ENCODE measurements around the gene ATP1B3. TPM values are rescaled to one million over a fixed set of nuclear protein-coding genes. Genes with fewer than 3 reads are reported as not detected.

The ATP1B3 gene
- total RNA-seq, 4 donors from 2014 or later, result 55.1 to 94.1 (median 64.7) TPM

GRCh38 chr3:141894524-141895176 is 18.2 kb downstream of the ATP1B3 start:
- TF ChIP-seq CTCF (IDR thresholded peaks at IDR 0.05), result no peak
- no peak for TF ChIP-seq POLR2A (IDR thresholded peaks at IDR 0.05)
- 88 to 91% methylated on average over 5 of the region's 5 CpGs for WGBS, 2 donors
- intact Hi-C loops (cut with DNase I), result no loop called here

GRCh38 chr3:141895731-141896130 is 19.3 kb downstream of the ATP1B3 start:
- Histone ChIP-seq H3K9me3 (no peaks in the 10 kb centered on the region), H3K36me3 (no peaks in the 10 kb centered on the region), H3K27ac (no peak overlapping the region), H3K4me3 (replicated peaks in 1 of 3) (no peak overlapping the region), H3K27me3 (no peaks in the 10 kb centered on the region), H3K4me1 (no peaks in the 10 kb centered on the region)
- no peak for DNase-seq
- 96 to 97% methylated on average over 3 of the region's 3 CpGs for WGBS, 2 donors
- TF ChIP-seq POLR2A (IDR thresholded peaks at IDR 0.05) (no peak), CTCF (IDR thresholded peaks at IDR 0.05) (no peak)
- intact Hi-C loops (cut with DNase I), result no loop called here

More at GRCh38 chr3:141894524-141895176, 18.2 kb downstream of the ATP1B3 start:
- no peak for DNase-seq
- Histone ChIP-seq H3K36me3 (no peaks in the 10 kb centered on the region), H3K9me3 (no peaks in the 10 kb centered on the region), H3K4me1 (no peaks in the 10 kb centered on the region), H3K27me3 (no peaks in the 10 kb centered on the region), H3K4me3 (replicated peaks in 1 of 3) (no peak overlapping the region), H3K27ac (no peak overlapping the region)

- Histone ChIP-seq H3K36me3 (no peaks in the 10 kb centered on the region), H3K27ac (no peak overlapping the region), H3K4me3 (replicated peaks in 1 of 3) (no peak overlapping the region), H3K27me3 (no peaks in the 10 kb centered on the region), H3K9me3 (no peaks in the 10 kb centered on the region), H3K4me1 (no peaks in the 10 kb centered on the region)
- intact Hi-C loops (cut with DNase I), result no loop called here
- DNase-seq, result no peak
- 98 to 99% methylated on average over 1 of the region's 1 CpG for whole genome bisulfite sequencing, 2 donors
- TF ChIP-seq CTCF (IDR thresholded peaks at IDR 0.05) (no peak), POLR2A (IDR thresholded peaks at IDR 0.05) (no peak)
Observed at GRCh38 chr3:141898908-141899307, 22.5 kb downstream of the ATP1B3 start.

- intact Hi-C loops (cut with DNase I), result no loop called here
- no peak for DNase-seq
- H3K27ac ChIP-seq, result no peak overlapping the region
- no peak overlapping the region for H3K4me3 ChIP-seq (replicated peaks in 1 of 3)
- H3K9me3 ChIP-seq, result no peaks in the 10 kb centered on the region
- no peaks in the 10 kb centered on the region for H3K27me3 ChIP-seq
- TF ChIP-seq CTCF (IDR thresholded peaks at IDR 0.05) (no peak), POLR2A (IDR thresholded peaks at IDR 0.05) (no peak)
- H3K4me1 ChIP-seq, result no peaks in the 10 kb centered on the region
- H3K36me3 ChIP-seq, result no peaks in the 10 kb centered on the region
- 98 to 100% methylated on average over 3 of the region's 3 CpGs for WGBS, 2 donors
Observed at GRCh38 chr3:141900343-141900742, 23.9 kb downstream of the ATP1B3 start.

GRCh38 chr3:141901914-141902313 is 25.5 kb downstream of the ATP1B3 start:
- H3K4me1 ChIP-seq, result no peaks in the 10 kb centered on the region
- WGBS, 2 donors, result 79 to 87% methylated on average over 2 of the region's 2 CpGs
- intact Hi-C loops (cut with DNase I), result no loop called here
- DNase-seq, result no peak
- H3K36me3 ChIP-seq, result no peaks in the 10 kb centered on the region
- H3K27me3 ChIP-seq, result no peaks in the 10 kb centered on the region
- no peak overlapping the region for H3K4me3 ChIP-seq (replicated peaks in 1 of 3)
- TF ChIP-seq POLR2A (IDR thresholded peaks at IDR 0.05) (no peak), CTCF (IDR thresholded peaks at IDR 0.05) (no peak)
- no peak overlapping the region for H3K27ac ChIP-seq
- H3K9me3 ChIP-seq, result no peaks in the 10 kb centered on the region
